Measurements from ENCODE around the gene RNF44.

GRCh38 chr5:176577312-176578176, 40.3 kb upstream of the RNF44 start:
- no peak for TF ChIP-seq CTCF (IDR thresholded peaks at IDR 0.05)
- TF ChIP-seq SIN3A (IDR thresholded peaks at IDR 0.05; ENCODE audit: borderline replicate concordance, insufficient read depth, low read depth, low read length) = no peak
